Measurements from ENCODE around the gene CHTF18. TPM values are rescaled to one million over a fixed set of nuclear protein-coding genes. Genes with fewer than 3 reads are reported as not detected.

CHTF18 gene
- polyA plus RNA-seq, 1 donor (not counting 4 experiments of a cell fraction or from before 2014, with no cell fraction given) = 5.7 TPM

DNA sequence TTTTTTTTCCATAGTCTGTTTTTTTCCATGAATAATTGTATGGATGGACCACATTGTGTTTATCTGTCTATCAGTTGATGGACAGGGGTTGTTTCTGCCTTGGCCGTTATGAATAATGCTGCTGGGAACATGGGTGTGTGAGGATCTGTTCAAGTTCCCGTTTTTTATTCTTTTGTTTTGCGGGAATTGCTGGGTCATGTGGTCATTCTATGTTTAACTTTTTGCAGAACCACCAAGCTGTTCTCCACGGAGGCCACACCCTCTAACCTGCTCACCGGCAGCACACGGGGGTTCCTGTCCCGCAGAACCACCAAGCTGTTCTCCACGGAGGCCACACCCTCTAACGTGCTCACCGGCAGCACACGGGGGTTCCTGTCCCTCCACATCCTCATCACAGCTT lies 33.8 kb upstream of the CHTF18 start:
- dilution Hi-C loops (cut with MboI; ENCODE audit: extremely low pct_ligation_motif_present, low sequenced_read_pairs) = no loop called here
- TF ChIP-seq, protein P1, sequence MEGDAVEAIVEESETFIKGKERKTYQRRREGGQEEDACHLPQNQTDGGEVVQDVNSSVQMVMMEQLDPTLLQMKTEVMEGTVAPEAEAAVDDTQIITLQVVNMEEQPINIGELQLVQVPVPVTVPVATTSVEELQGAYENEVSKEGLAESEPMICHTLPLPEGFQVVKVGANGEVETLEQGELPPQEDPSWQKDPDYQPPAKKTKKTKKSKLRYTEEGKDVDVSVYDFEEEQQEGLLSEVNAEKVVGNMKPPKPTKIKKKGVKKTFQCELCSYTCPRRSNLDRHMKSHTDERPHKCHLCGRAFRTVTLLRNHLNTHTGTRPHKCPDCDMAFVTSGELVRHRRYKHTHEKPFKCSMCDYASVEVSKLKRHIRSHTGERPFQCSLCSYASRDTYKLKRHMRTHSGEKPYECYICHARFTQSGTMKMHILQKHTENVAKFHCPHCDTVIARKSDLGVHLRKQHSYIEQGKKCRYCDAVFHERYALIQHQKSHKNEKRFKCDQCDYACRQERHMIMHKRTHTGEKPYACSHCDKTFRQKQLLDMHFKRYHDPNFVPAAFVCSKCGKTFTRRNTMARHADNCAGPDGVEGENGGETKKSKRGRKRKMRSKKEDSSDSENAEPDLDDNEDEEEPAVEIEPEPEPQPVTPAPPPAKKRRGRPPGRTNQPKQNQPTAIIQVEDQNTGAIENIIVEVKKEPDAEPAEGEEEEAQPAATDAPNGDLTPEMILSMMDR (optimal IDR thresholded peaks at IDR 0.05 in 1 of 3, IDR thresholded peaks at IDR 0.05 in 1 of 3, conservative IDR thresholded peaks at IDR 0.05 in 1 of 3; ENCODE audit: extremely low read depth in 1 of 3, insufficient read depth in 2 of 3, low read length in 3 of 3) = no peak
- TF ChIP-seq EZH2 (IDR thresholded peaks at IDR 0.05; ENCODE audit: low read length) = no peak
- no peak overlapping the region for H3K4me3 ChIP-seq (ENCODE audit: control insufficient read depth in 2 of 3, extremely low read depth in 1 of 3, insufficient read depth in 2 of 3, low read depth in 1 of 3, low read length in 3 of 3)
- H2AFZ ChIP-seq (ENCODE audit: control insufficient read depth, low read length) = no peak overlapping the region
- FAIRE-seq = no peak
- H3K9me1 ChIP-seq (ENCODE audit: control insufficient read depth, extremely low read depth, insufficient read depth, low read length) = no peaks in the 10 kb centered on the region
- H3K9ac ChIP-seq (ENCODE audit: control insufficient read depth, extremely low read depth, insufficient read depth, low read length) = no peak overlapping the region
- no peak overlapping the region for H3K27ac ChIP-seq (ENCODE audit: control insufficient read depth, insufficient read depth, low read length)
- H3K9me3 ChIP-seq (ENCODE audit: control insufficient read depth, low read depth, low read length) = no peaks in the 10 kb centered on the region
- H4K20me1 ChIP-seq (ENCODE audit: control insufficient read depth, extremely low read depth, insufficient read depth, low read length) = no peaks in the 10 kb centered on the region
- no peak for DNase-seq (ENCODE audit: low read depth, low spot score)
- H3K4me1 ChIP-seq (ENCODE audit: control insufficient read depth, extremely low read depth, insufficient read depth, low read length) = peaks cover 13% of the 10 kb centered on the region
- no peaks in the 10 kb centered on the region for H3K36me3 ChIP-seq (ENCODE audit: control insufficient read depth in 2 of 2, extremely low read depth in 1 of 2, insufficient read depth in 2 of 2, low read length in 2 of 2)
- no peaks in the 10 kb centered on the region for H3K79me2 ChIP-seq (ENCODE audit: control insufficient read depth, insufficient read depth, low read length)
- peaks cover 9% of the 10 kb centered on the region for H3K27me3 ChIP-seq (ENCODE audit: control insufficient read depth, extremely low read depth, insufficient read depth, low read length)
- H3K4me2 ChIP-seq (ENCODE audit: control insufficient read depth, extremely low read depth, insufficient read depth, low read depth, low read length) = no peak overlapping the region

DNA sequence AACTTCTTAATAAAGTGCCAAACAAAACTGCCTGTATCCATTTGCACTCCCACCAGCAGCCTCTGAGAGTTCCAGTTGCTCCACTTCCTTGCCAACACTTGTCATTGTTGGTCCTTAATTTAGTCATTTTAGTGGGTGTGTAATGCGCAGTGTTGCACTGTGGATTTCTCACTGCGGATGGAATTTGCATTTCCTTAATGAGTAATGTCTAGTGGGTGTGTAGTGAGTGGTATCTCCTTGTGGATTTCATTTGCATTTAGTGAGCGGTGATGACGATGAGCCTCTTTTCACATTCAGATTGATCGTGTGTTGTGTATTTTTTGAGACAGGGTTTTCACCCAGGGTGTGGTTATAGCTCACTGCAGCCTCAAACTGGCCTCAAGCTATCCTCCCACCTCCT lies 32.0 kb upstream of the CHTF18 start:
- Histone ChIP-seq H3K4me3 (ENCODE audit: control insufficient read depth in 2 of 3, extremely low read depth in 1 of 3, insufficient read depth in 2 of 3, low read depth in 1 of 3, low read length in 3 of 3) (no peak overlapping the region), H3K36me3 (ENCODE audit: control insufficient read depth in 2 of 2, extremely low read depth in 1 of 2, insufficient read depth in 2 of 2, low read length in 2 of 2) (no peaks in the 10 kb centered on the region), H3K27ac (ENCODE audit: control insufficient read depth, insufficient read depth, low read length) (no peak overlapping the region), H3K79me2 (ENCODE audit: control insufficient read depth, insufficient read depth, low read length) (no peaks in the 10 kb centered on the region), H2AFZ (ENCODE audit: control insufficient read depth, low read length) (no peak overlapping the region), H4K20me1 (ENCODE audit: control insufficient read depth, extremely low read depth, insufficient read depth, low read length) (no peaks in the 10 kb centered on the region), H3K27me3 (ENCODE audit: control insufficient read depth, extremely low read depth, insufficient read depth, low read length) (peaks cover 9% of the 10 kb centered on the region), H3K9ac (ENCODE audit: control insufficient read depth, extremely low read depth, insufficient read depth, low read length) (no peak overlapping the region), H3K9me3 (ENCODE audit: control insufficient read depth, low read depth, low read length) (no peaks in the 10 kb centered on the region), H3K4me2 (ENCODE audit: control insufficient read depth, extremely low read depth, insufficient read depth, low read depth, low read length) (no peak overlapping the region), H3K9me1 (ENCODE audit: control insufficient read depth, extremely low read depth, insufficient read depth, low read length) (no peaks in the 10 kb centered on the region), H3K4me1 (ENCODE audit: control insufficient read depth, extremely low read depth, insufficient read depth, low read length) (peaks cover 30% of the 10 kb centered on the region)
- FAIRE-seq (no peak), DNase-seq (ENCODE audit: low read depth, low spot score) (no peak)
- dilution Hi-C loops (cut with MboI; ENCODE audit: extremely low pct_ligation_motif_present, low sequenced_read_pairs) = no loop called here
- TF ChIP-seq, protein P1 (optimal IDR thresholded peaks at IDR 0.05 in 1 of 3, IDR thresholded peaks at IDR 0.05 in 1 of 3, conservative IDR thresholded peaks at IDR 0.05 in 1 of 3; ENCODE audit: extremely low read depth in 1 of 3, insufficient read depth in 2 of 3, low read length in 3 of 3) = no peak
- TF ChIP-seq EZH2 (IDR thresholded peaks at IDR 0.05; ENCODE audit: low read length) = no peak

All from keratinocyte (primary cell).